ENCODE measurements around the gene RUFY4. TPM values are rescaled to one million over a fixed set of nuclear protein-coding genes. Genes with fewer than 3 reads are reported as not detected.

RUFY4 gene
- polyA plus RNA-seq, 4 donors: 0.22 to 0.25 (median 0.24) TPM; not detected in 1

DNA sequence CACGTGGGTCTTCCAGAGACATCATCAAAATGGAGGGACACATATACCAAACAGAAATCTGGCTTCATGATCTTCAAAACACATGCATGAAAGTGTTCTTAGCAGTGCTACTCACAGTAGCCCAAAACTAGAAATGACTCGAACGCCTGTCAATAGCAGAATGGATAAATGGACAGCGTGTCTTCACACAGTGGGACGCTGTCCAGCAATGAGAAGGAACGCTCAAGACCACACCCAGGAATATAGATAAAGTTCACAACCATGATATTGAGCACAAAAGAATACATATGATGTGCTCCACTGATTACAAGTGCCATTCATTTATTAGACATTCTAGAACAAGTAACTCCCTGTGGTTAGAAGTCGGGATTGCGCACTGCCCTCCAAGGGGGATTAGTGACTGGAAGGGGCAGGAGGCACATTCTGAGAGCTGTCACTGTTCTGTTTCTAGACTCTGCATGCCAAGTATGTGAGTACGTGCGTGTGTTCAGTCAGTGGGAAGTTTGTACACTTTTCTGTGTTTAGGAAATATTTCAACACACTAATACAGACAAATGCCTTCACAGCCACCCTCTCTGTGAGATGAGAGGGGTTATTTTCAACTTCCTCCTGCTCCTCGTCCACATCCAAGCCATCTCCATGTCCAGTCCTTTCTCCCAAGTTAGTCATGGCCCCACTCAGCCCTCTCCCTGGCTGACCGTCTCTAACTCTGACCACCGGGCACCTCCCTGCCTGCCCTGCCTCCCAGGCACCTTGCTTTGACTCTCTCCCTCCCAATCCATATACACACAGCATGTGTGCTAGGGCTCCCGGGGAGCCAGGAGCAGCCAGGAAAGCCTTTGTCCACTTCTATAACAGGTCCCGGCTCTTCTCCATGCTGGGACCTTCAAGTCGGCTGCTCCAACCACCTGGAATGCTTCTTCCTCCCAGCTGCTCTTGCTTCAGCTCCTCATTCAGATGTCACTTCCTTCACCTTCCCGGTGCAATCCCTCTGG, 39.4 kb upstream of the RUFY4 start:
- no peak overlapping the region for H3K27ac ChIP-seq (ENCODE audit: low read depth in 1 of 3, low read length in 2 of 3)
- DNase-seq (no peak), FAIRE-seq (no peak)
- 68 to 73% (median 69%) methylated on average over 17 of the region's 17 CpGs for WGBS, 3 donors
- H3K36me3 ChIP-seq (ENCODE audit: control insufficient read depth in 3 of 3, insufficient read depth in 2 of 3, low read depth in 1 of 3, low read length in 3 of 3): no peaks in the 10 kb centered on the region
- H3K27me3 ChIP-seq (ENCODE audit: control insufficient read depth in 3 of 3, insufficient read depth in 3 of 3, low read length in 3 of 3): peaks cover 0 to 30% (median 0%) of the 10 kb centered on the region in 3 donors
- H3K9me3 ChIP-seq (ENCODE audit: control insufficient read depth in 2 of 2, insufficient read depth in 1 of 2, low read depth in 1 of 2, low read length in 1 of 2): no peaks in the 10 kb centered on the region
- no peak overlapping the region for H3K4me3 ChIP-seq (ENCODE audit: low read depth in 1 of 3, low read length in 3 of 3)
- peaks cover 0 to 4% (median 0%) of the 10 kb centered on the region in 3 donors for H3K4me1 ChIP-seq (ENCODE audit: control insufficient read depth in 3 of 3, insufficient read depth in 2 of 3, low read depth in 1 of 3, low read length in 2 of 3)

DNA sequence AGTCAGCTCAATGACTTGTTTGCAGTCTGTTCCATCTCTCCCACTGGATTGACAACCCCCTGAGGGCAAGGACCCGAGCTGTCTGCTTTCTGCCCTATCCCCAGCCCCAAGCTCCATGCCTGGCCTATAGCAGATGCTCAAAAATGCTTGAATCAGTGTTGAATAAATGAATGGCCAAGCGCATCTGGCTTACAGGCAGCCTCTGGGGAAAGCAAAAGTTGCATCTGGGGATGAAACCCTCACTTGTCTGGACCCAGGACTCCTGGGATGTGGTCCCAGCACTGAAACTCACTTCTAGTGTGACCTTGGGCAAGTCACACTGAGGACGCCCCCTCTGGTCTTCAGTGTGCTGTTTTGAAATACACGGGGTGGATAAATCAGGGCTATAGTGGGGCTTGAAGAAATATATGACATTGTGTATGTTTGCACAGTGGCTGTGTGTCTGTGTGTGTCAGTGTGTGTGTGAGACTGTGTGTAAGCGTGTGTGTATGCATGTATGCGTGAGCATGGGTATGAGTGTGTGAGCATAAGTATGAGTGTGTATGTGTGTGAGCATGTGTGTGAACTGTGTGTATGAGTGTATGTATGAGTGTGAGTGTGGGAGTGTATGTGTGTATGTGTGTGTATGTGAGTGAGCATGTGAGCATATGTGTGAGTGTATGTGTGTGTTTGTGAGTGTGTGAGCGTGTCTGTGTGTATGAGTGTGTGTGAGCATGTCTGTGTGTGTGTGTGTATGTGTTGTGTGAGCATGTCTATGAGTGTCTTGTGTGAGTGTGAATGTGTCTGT, 38.5 kb upstream of the RUFY4 start:
- Histone ChIP-seq H3K36me3 (ENCODE audit: control insufficient read depth in 3 of 3, insufficient read depth in 2 of 3, low read depth in 1 of 3, low read length in 3 of 3) (no peaks in the 10 kb centered on the region), H3K9me3 (ENCODE audit: control insufficient read depth in 2 of 2, insufficient read depth in 1 of 2, low read depth in 1 of 2, low read length in 1 of 2) (no peaks in the 10 kb centered on the region), H3K27ac (ENCODE audit: low read depth in 1 of 3, low read length in 2 of 3) (no peak overlapping the region), H3K4me3 (ENCODE audit: low read depth in 1 of 3, low read length in 3 of 3) (no peak overlapping the region), H3K27me3 (ENCODE audit: control insufficient read depth in 3 of 3, insufficient read depth in 3 of 3, low read length in 3 of 3) (peaks cover 0 to 30% (median 0%) of the 10 kb centered on the region in 3 donors), H3K4me1 (ENCODE audit: control insufficient read depth in 3 of 3, insufficient read depth in 2 of 3, low read depth in 1 of 3, low read length in 2 of 3) (peaks cover 0 to 4% (median 0%) of the 10 kb centered on the region in 3 donors)
- no peak for DNase-seq
- WGBS, 3 donors: 79 to 89% (median 88%) methylated on average over 7 of the region's 7 CpGs
- FAIRE-seq: no peak

DNA sequence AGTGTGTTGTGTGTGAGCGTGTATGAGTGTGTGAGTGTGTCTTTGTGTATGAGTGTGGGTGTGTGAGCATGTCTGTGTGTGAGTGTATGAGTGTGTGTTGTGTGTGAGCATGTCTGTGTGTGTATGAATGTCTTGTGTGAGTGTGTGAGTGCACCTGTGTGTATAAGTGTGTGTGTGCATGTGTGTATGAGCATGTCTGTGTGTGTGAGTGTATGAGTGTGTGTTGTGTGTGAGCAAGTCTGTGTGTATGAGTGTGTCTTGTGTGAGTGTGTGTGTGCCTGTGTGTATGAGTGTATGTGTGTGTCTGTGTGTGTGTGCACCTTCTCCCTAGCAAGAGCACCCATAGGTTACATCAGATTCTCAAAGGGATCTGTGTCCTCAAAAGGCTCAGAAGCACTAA, 37.8 kb upstream of the RUFY4 start:
- H3K27ac ChIP-seq (ENCODE audit: low read depth in 1 of 3, low read length in 2 of 3): no peak overlapping the region
- H3K9me3 ChIP-seq (ENCODE audit: control insufficient read depth in 2 of 2, insufficient read depth in 1 of 2, low read depth in 1 of 2, low read length in 1 of 2): no peaks in the 10 kb centered on the region
- WGBS, 3 donors: 85 to 96% (median 96%) methylated on average over 1 of the region's 1 CpG
- H3K4me3 ChIP-seq (ENCODE audit: low read depth in 1 of 3, low read length in 3 of 3): no peak overlapping the region
- DNase-seq: no peak
- peaks cover 0 to 4% (median 0%) of the 10 kb centered on the region in 3 donors for H3K4me1 ChIP-seq (ENCODE audit: control insufficient read depth in 3 of 3, insufficient read depth in 2 of 3, low read depth in 1 of 3, low read length in 2 of 3)
- FAIRE-seq: no peak
- H3K36me3 ChIP-seq (ENCODE audit: control insufficient read depth in 3 of 3, insufficient read depth in 2 of 3, low read depth in 1 of 3, low read length in 3 of 3): no peaks in the 10 kb centered on the region
- peaks cover 0 to 30% (median 0%) of the 10 kb centered on the region in 3 donors for H3K27me3 ChIP-seq (ENCODE audit: control insufficient read depth in 3 of 3, insufficient read depth in 3 of 3, low read length in 3 of 3)

DNA sequence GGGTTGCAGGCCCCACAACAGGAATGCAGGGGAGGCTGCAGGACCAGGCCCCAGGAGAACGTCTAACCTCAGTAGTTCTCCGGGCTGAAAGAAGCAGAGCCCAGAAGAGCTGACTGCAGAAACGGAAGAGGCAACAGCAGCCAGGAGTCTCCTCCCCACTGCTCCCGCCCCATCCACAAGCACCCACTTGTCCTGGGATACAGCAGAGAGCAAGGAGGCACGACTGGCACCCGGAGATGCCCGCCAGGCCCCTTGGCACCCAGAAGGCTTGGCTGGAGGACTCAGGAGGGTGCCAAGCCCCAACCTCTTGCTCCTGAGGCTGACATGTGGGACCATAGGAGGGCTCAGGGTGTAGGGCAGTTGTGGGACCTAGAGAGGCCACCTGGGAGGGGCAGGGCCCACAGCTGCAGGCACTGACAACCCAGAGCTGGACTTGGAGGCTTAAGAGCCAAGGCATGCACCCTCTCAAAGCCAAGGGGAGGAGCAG, 37.2 kb upstream of the RUFY4 start:
- no peak overlapping the region for H3K27ac ChIP-seq (ENCODE audit: low read depth in 1 of 3, low read length in 2 of 3)
- DNase-seq (no peak), FAIRE-seq (no peak)
- WGBS, 3 donors: 80 to 90% (median 89%) methylated on average over 7 of the region's 7 CpGs
- no peak overlapping the region for H3K4me3 ChIP-seq (ENCODE audit: low read depth in 1 of 3, low read length in 3 of 3)
- no peaks in the 10 kb centered on the region for H3K9me3 ChIP-seq (ENCODE audit: control insufficient read depth in 2 of 2, insufficient read depth in 1 of 2, low read depth in 1 of 2, low read length in 1 of 2)
- H3K27me3 ChIP-seq (ENCODE audit: control insufficient read depth in 3 of 3, insufficient read depth in 3 of 3, low read length in 3 of 3): peaks cover 0 to 30% (median 0%) of the 10 kb centered on the region in 3 donors
- no peaks in the 10 kb centered on the region for H3K36me3 ChIP-seq (ENCODE audit: control insufficient read depth in 3 of 3, insufficient read depth in 2 of 3, low read depth in 1 of 3, low read length in 3 of 3)
- peaks cover 0 to 4% (median 0%) of the 10 kb centered on the region in 3 donors for H3K4me1 ChIP-seq (ENCODE audit: control insufficient read depth in 3 of 3, insufficient read depth in 2 of 3, low read depth in 1 of 3, low read length in 2 of 3)

DNA sequence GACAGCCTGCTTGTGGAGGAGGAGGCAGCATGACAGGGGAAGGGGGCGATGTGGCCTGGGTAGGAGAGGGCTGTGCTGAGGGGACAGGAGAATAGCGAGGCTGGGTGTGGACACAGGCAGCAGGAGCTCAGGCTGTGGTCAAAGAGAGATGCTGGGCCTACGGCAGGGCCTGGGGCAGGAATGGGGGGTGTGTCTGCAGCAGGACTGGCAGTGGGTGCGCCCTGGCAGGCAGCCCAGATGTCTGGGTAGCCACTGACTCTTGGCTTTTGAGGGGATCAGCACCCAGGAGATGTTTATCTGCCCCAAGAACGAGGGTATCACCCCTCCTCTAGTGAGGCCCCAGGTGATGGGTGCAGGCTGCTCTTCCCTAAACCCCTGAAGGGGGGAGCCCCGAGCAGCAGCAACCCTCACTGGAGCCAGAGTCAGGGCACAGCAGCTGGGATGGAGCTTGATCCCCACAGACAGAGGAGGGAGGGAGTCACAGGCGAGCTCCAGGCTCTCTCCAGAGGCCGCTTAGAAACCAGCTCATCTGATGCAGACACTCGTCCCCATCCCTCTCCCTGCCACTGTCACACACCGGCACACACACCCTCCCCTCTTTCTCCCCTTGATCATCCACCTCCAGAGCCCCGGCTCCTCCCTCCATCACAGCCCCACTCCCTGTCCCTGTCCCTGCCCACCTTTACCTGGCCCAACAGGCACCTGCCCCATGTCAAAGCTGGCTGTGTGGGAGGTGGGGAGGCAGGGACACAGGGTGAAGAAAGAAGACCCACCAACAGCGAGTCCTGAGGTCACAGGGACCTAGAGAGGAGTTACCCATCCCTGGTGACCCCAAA, 36.5 kb upstream of the RUFY4 start:
- Histone ChIP-seq H3K36me3 (ENCODE audit: control insufficient read depth in 3 of 3, insufficient read depth in 2 of 3, low read depth in 1 of 3, low read length in 3 of 3) (no peaks in the 10 kb centered on the region), H3K27me3 (ENCODE audit: control insufficient read depth in 3 of 3, insufficient read depth in 3 of 3, low read length in 3 of 3) (peaks cover 0 to 30% (median 0%) of the 10 kb centered on the region in 3 donors), H3K27ac (ENCODE audit: low read depth in 1 of 3, low read length in 2 of 3) (no peak overlapping the region), H3K4me3 (ENCODE audit: low read depth in 1 of 3, low read length in 3 of 3) (no peak overlapping the region), H3K4me1 (ENCODE audit: control insufficient read depth in 3 of 3, insufficient read depth in 2 of 3, low read depth in 1 of 3, low read length in 2 of 3) (peaks cover 0 to 4% (median 0%) of the 10 kb centered on the region in 3 donors), H3K9me3 (ENCODE audit: control insufficient read depth in 2 of 2, insufficient read depth in 1 of 2, low read depth in 1 of 2, low read length in 1 of 2) (no peaks in the 10 kb centered on the region)
- FAIRE-seq (no peak), DNase-seq (no peak)
- WGBS, 3 donors: 62 to 77% (median 62%) methylated on average over 11 to 12 of the region's 12 CpGs

DNA sequence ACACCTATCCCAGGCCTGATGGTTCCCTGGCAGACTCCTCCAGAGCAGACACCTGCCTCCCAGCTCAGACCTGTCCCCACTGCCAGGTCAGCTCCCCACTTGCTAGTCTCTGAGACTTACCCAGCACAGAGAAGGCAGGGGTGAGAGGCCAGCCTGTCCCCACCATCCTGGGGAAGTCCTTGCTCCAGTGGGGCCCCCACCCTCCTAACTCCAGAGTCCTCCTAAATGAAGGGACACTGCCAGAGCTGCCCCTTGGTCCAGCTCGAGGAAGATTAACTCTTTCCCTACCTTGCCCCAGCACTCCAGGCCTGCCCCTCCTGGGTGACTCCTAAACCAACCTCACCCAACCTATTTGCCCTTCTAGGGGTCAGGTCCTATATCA, 35.9 kb upstream of the RUFY4 start:
- DNase-seq (no peak), FAIRE-seq (no peak)
- WGBS, 3 donors: 21 to 44% (median 42%) methylated on average over 1 of the region's 1 CpG
- Histone ChIP-seq H3K9me3 (ENCODE audit: control insufficient read depth in 2 of 2, insufficient read depth in 1 of 2, low read depth in 1 of 2, low read length in 1 of 2) (no peaks in the 10 kb centered on the region), H3K27ac (ENCODE audit: low read depth in 1 of 3, low read length in 2 of 3) (no peak overlapping the region), H3K4me1 (ENCODE audit: control insufficient read depth in 3 of 3, insufficient read depth in 2 of 3, low read depth in 1 of 3, low read length in 2 of 3) (peaks cover 0 to 4% (median 0%) of the 10 kb centered on the region in 3 donors), H3K27me3 (ENCODE audit: control insufficient read depth in 3 of 3, insufficient read depth in 3 of 3, low read length in 3 of 3) (peaks cover 0 to 30% (median 0%) of the 10 kb centered on the region in 3 donors), H3K36me3 (ENCODE audit: control insufficient read depth in 3 of 3, insufficient read depth in 2 of 3, low read depth in 1 of 3, low read length in 3 of 3) (no peaks in the 10 kb centered on the region), H3K4me3 (ENCODE audit: low read depth in 1 of 3, low read length in 3 of 3) (no peak overlapping the region)

DNA sequence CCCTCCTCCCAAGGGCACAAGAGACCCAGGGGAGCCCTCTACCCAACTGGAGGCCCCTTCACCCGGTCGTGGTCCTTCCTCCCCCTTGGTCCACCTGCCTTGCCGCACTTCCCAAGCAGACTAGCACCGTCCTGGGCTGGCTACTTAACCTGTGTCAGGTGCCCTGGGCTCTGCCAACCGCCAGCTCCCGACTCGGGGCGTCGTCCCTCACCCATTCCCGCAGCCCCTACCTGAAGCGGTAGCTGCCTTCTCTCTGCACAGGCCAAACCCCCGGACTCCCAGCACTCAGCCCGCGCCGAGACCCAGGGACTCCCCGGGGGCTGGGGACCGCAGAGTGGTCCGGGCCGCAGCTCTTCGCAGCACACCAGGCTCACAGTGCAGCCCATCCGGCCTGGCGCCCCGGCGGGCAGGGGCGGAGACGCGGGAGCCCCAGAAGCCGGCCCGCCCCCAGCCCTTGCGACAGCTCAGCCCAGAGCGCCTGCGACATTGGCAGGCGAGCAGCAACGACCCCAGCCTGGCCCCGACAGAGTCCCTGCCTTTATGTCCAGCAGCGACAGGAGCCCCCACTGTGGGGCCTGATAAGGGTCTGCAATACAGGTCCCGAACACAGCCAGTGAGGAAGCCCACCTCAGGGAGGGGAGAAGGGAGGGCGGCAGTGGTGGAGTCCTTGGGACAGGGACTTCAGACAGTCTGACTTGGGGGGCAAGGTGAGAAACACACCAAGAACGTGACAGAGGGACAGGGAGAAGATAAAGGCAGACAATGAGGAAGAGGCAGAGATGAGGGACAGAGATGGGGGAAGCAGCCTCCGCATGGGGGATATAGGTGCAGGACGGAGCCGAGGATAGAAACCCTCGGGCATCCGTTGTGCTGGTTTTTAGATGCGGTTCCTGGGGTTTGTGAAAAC, 35.2 kb upstream of the RUFY4 start:
- Histone ChIP-seq H3K27me3 (ENCODE audit: control insufficient read depth in 3 of 3, insufficient read depth in 3 of 3, low read length in 3 of 3) (peaks cover 0 to 33% (median 0%) of the 10 kb centered on the region in 3 donors), H3K27ac (ENCODE audit: low read depth in 1 of 3, low read length in 2 of 3) (no peak overlapping the region), H3K4me3 (ENCODE audit: low read depth in 1 of 3, low read length in 3 of 3) (no peak overlapping the region), H3K9me3 (ENCODE audit: control insufficient read depth in 2 of 2, insufficient read depth in 1 of 2, low read depth in 1 of 2, low read length in 1 of 2) (no peaks in the 10 kb centered on the region), H3K4me1 (ENCODE audit: control insufficient read depth in 3 of 3, insufficient read depth in 2 of 3, low read depth in 1 of 3, low read length in 2 of 3) (peaks cover 0 to 4% (median 0%) of the 10 kb centered on the region in 3 donors), H3K36me3 (ENCODE audit: control insufficient read depth in 3 of 3, insufficient read depth in 2 of 3, low read depth in 1 of 3, low read length in 3 of 3) (no peaks in the 10 kb centered on the region)
- 29 to 38% (median 37%) methylated on average over 41 to 45 of the region's 45 CpGs for WGBS, 3 donors
- peak in 1 of 2 donors; percentile 28 for DNase-seq
- no peak for FAIRE-seq
